Endothelial cell of umbilical vein (primary cell): Measurements from ENCODE around the gene ZNF557. TPM values are rescaled to one million over a fixed set of nuclear protein-coding genes. Genes with fewer than 3 reads are reported as not detected.

Source experiments
- BruUV-seq: library from RNA; stranded (reverse); fragments of 400-500 nt; replicated peaks from 2 replicates; lab custom pipeline; 2021; lab: Mats Ljungman, UMichigan
- CTCF ChIA-PET: fragments of 300-600, 350-600 bp; sonication (Branson Sonifier 250); formaldehyde crosslinking; loops from one replicate; lab custom pipeline; 2021; ENCODE audit warnings: antibody characterized with exemption, inconsistent platforms; lab: Charles Lee
- POLR2A ChIA-PET: fragments of 300-600, 350-600 bp; sonication (Branson Sonifier 250); formaldehyde crosslinking; loops from one replicate; lab custom pipeline; 2021; ENCODE audit warnings: antibody characterized with exemption, inconsistent platforms; lab: Charles Lee
- DNase-seq: peaks from one replicate; pipeline ENCODE4 v3.0.0-alpha.2; 2011; ENCODE audit warnings: low read depth, low spot score
- FAIRE-seq: peaks from 2 replicates; lab custom pipeline; 2011; peaks lifted over from hg19 to GRCh38; lab: Jason Lieb, UNC
- H2AFZ ChIP-seq: 2 replicates; pipeline ENCODE4 v1.6.0; 2012; ENCODE audit warnings: low read depth, low read length, control low read depth, inconsistent platforms
- H3K27ac ChIP-seq: 2 replicates; pipeline ENCODE4 v1.5.1; 2011; ENCODE audit warnings: low read depth, mild to moderate bottlenecking, control low read depth, low read length, moderate library complexity; ENCODE audit not compliant: insufficient read depth
- H3K27me3 ChIP-seq, 2 experiments: 2 replicates each; pipeline versions ENCODE4 v1.6.0 to v1.6.1; 2011; ENCODE audit warnings: low read length in 2 of 2, mixed read lengths in 1 of 2; ENCODE audit not compliant: control insufficient read depth in 2 of 2, insufficient read depth in 2 of 2
- H3K36me3 ChIP-seq, 2 experiments: 2 replicates in 1 of 2; 3 replicates in 1 of 2; pipeline ENCODE4 v1.5.1; 2011; ENCODE audit warnings: low read length in 2 of 2, mild to moderate bottlenecking in 1 of 2, moderate library complexity in 1 of 2; ENCODE audit not compliant: control insufficient read depth in 2 of 2, insufficient read depth in 2 of 2; ENCODE audit errors: extremely low read depth in 1 of 2
- H3K4me1 ChIP-seq: 3 replicates; pipeline ENCODE4 v1.5.1; 2011; ENCODE audit warnings: mild to moderate bottlenecking, low read length; ENCODE audit not compliant: control insufficient read depth, insufficient read depth; ENCODE audit errors: extremely low read depth
- H3K4me2 ChIP-seq: 2 replicates; pipeline ENCODE4 v1.6.1; 2011; ENCODE audit warnings: low read length, control low read depth, mixed read lengths; ENCODE audit not compliant: insufficient read depth
- H3K4me3 ChIP-seq, 3 experiments: fragments of 200-600 bp in 1 of 3; sonication (generic), shearing (Covaris generic) in 1 of 3; replicated peaks in 1 of 3; 2 replicates each; pipeline ENCODE4 v1.5.1; 2011 to 2016; ENCODE audit warnings: control low read depth in 3 of 3, low read length in 3 of 3, mild to moderate bottlenecking in 2 of 3, inconsistent platforms in 1 of 3, low read depth in 1 of 3, moderate library complexity in 1 of 3; ENCODE audit not compliant: insufficient read depth in 1 of 3
- H3K79me2 ChIP-seq: 2 replicates; pipeline ENCODE4 v1.6.0; 2012; ENCODE audit warnings: low read length, inconsistent platforms; ENCODE audit not compliant: control insufficient read depth, insufficient read depth
- H3K9ac ChIP-seq: replicated peaks from 2 replicates; pipeline ENCODE3; 2011; ENCODE audit warnings: low read length, control low read depth; ENCODE audit not compliant: insufficient read depth; ENCODE audit errors: extremely low read depth
- H3K9me1 ChIP-seq: replicated peaks from 3 replicates; pipeline ENCODE4 v1.6.0; 2011; ENCODE audit warnings: mild to moderate bottlenecking, low read length; ENCODE audit not compliant: control insufficient read depth, insufficient read depth; ENCODE audit errors: extremely low read depth
- H3K9me3 ChIP-seq: replicated peaks from 2 replicates; pipeline ENCODE4 v1.5.1; 2012; ENCODE audit warnings: low read length, inconsistent platforms; ENCODE audit not compliant: control insufficient read depth, insufficient read depth
- H4K20me1 ChIP-seq: replicated peaks from 2 replicates; pipeline ENCODE3; 2011; ENCODE audit warnings: mild to moderate bottlenecking, low read length; ENCODE audit not compliant: control insufficient read depth, insufficient read depth; ENCODE audit errors: extremely low read depth
- CTCF ChIP-seq, 2 donors: IDR thresholded peaks; 1 replicate in 1 of 2; 2 replicates in 1 of 2; pipeline ENCODE4 v1.5.1; 2011; ENCODE audit warnings: low read length in 2 of 2, mild to moderate bottlenecking in 2 of 2, moderate library complexity in 2 of 2, control low read depth in 1 of 2, inconsistent platforms in 1 of 2, low read depth in 1 of 2; ENCODE audit not compliant: insufficient read depth in 1 of 2; ENCODE audit errors: extremely low read depth in 1 of 2
- EZH2 ChIP-seq: IDR thresholded peaks from 2 replicates; pipeline ENCODE4 v1.6.1; 2012; ENCODE audit warnings: borderline replicate concordance, low read depth, mild to moderate bottlenecking, moderate library complexity, low read length, inconsistent platforms; ENCODE audit not compliant: severe bottlenecking
- FOS ChIP-seq: IDR thresholded peaks from 2 replicates; pipeline ENCODE4 v1.6.1; 2011; ENCODE audit warnings: mild to moderate bottlenecking, low read length, moderate library complexity, borderline replicate concordance; ENCODE audit not compliant: insufficient read depth
- GATA2 ChIP-seq: IDR thresholded peaks from 2 replicates; pipeline ENCODE4 v1.7.0; 2011; ENCODE audit warnings: low read depth, mild to moderate bottlenecking, moderate library complexity, mixed read lengths, low read length; ENCODE audit not compliant: insufficient read length, insufficient read depth
- JUN ChIP-seq: IDR thresholded peaks from 2 replicates; pipeline ENCODE4 v1.6.1; 2011; ENCODE audit warnings: borderline replicate concordance, low read depth; ENCODE audit not compliant: insufficient read length, insufficient read depth
- MAX ChIP-seq: IDR thresholded peaks from 2 replicates; pipeline ENCODE4 v1.6.1; 2011; ENCODE audit not compliant: insufficient read depth, insufficient read length
- MYC ChIP-seq: IDR thresholded peaks from one replicate; pipeline ENCODE4 v1.6.1; 2011; ENCODE audit warnings: mild to moderate bottlenecking, low read depth, low read length
- POLR2A ChIP-seq: IDR thresholded peaks from 2 replicates; pipeline ENCODE4 v1.6.1; 2012; ENCODE audit warnings: low read depth, mild to moderate bottlenecking, control low read depth, low read length
- POLR2AphosphoS5 ChIP-seq: IDR thresholded peaks from 2 replicates; pipeline ENCODE4 v1.6.1; 2012; ENCODE audit warnings: low read depth, mild to moderate bottlenecking, control low read depth, low read length, moderate library complexity; ENCODE audit not compliant: insufficient read depth
- dilution Hi-C: fragments of 300-500 bp; cut with MboI; formaldehyde crosslinking; loops from one replicate; pipeline ENCODE4 v1.15.0; 2019; ENCODE audit warnings: low sequenced_read_pairs; ENCODE audit not compliant: extremely low pct_ligation_motif_present
- intact Hi-C: fragments of 100-400 bp; cut with micrococcal nuclease; formaldehyde crosslinking; loops from one replicate; pipeline ENCODE4 v1.10.0; 2022
- polyA plus RNA-seq, 4 experiments: library from polyadenylated mRNA; depleted of rRNA in 3 of 4; stranded (reverse) in 3 of 4; unstranded in 1 of 4; fragments of >200 nt; gene quantifications; 2 replicates each; pipeline versions ENCODE4 v1.2.1 to v1.2.3, GENCODE V29; 2011 to 2012; ENCODE audit warnings: missing spikeins in 1 of 4
- total RNA-seq: library from RNA; stranded (reverse); gene quantifications from 2 replicates; pipeline ENCODE4 v1.2.3, GENCODE V29; 2021

The ZNF557 gene
- total and polyA plus RNA-seq, 2 donors (not counting 3 experiments of a cell fraction or from before 2014, with no cell fraction given): 1.9 to 8.0 TPM

- no peak overlapping the region for H3K4me3 ChIP-seq
- H4K20me1 ChIP-seq: no peaks in the 10 kb centered on the region
- DNase-seq (no peak), FAIRE-seq (no peak)
- peaks cover 26 to 32% of the 10 kb centered on the region in 2 experiments for H3K36me3 ChIP-seq
- H2AFZ ChIP-seq: no peak overlapping the region
- H3K9me3 ChIP-seq: peaks cover 13% of the 10 kb centered on the region
- ChIA-PET CTCF (no interaction called here), POLR2A (no interaction called here)
- TF ChIP-seq MYC: no peak
- TF ChIP-seq CTCF (IDR thresholded peaks at IDR 0.05; ENCODE audit: extremely low read depth in 1 of 2, insufficient read depth in 1 of 2, low read depth in 1 of 2, low read length in 2 of 2): no peak
- no peak for TF ChIP-seq MAX
- TF ChIP-seq GATA2: no peak
- TF ChIP-seq JUN: no peak
- TF ChIP-seq FOS: no peak
- TF ChIP-seq POLR2AphosphoS5: no peak
- TF ChIP-seq POLR2A: no peak
- TF ChIP-seq EZH2: no peak
- peaks cover 7% of the 10 kb centered on the region for H3K4me1 ChIP-seq
- no peak overlapping the region for H3K27ac ChIP-seq
- no peaks in the 10 kb centered on the region for H3K9me1 ChIP-seq
- intact Hi-C loops: no loop called here
- BruUV-seq: no TSS peak
- dilution Hi-C loops: no loop called here
- H3K27me3 ChIP-seq: no peaks in the 10 kb centered on the region
- H3K9ac ChIP-seq: no peak overlapping the region
- peaks cover 10% of the 10 kb centered on the region for H3K79me2 ChIP-seq
- H3K4me2 ChIP-seq: no peak overlapping the region
Observed at GRCh38 chr19:7074705-7075282, 5.3 kb downstream of the ZNF557 start.
